Activated CD8-positive, alpha-beta T cell treated with anti-CD3 and anti-CD28 coated beads for 36 hours (primary cell): ENCODE results near the gene TTI1. TPM values are rescaled to one million over a fixed set of nuclear protein-coding genes. Genes with fewer than 3 reads are reported as not detected.

Experiments
- ATAC-seq: fragments of 200-7000 bp; cut with Tn5 transposase; one replicate; pipeline ENCODE4 v1.10.0; 2021; ENCODE audit warnings: mild to moderate bottlenecking, moderate library complexity
- CTCF ChIA-PET: fragments of 350-600 bp; sonication (Branson Sonifier 250); formaldehyde crosslinking; loops from one replicate; lab custom pipeline; 2021; ENCODE audit warnings: antibody characterized with exemption; lab: Charles Lee
- POLR2A ChIA-PET: fragments of 350-600 bp; sonication (Branson Sonifier 250); formaldehyde crosslinking; loops from one replicate; lab custom pipeline; 2021; ENCODE audit warnings: antibody characterized with exemption; lab: Charles Lee
- DNase-seq: peaks from one replicate; pipeline ENCODE4 v3.0.0-alpha.2; 2020
- H3K27ac Mint-ChIP-seq: one replicate; pipeline ENCODE4 v1.8.0; 2021; ENCODE audit warnings: mild to moderate bottlenecking, mixed read lengths
- H3K27me3 Mint-ChIP-seq: one replicate; pipeline ENCODE4 v1.8.0; 2021; ENCODE audit warnings: mixed read lengths
- H3K36me3 Mint-ChIP-seq: one replicate; pipeline ENCODE4 v1.8.0; 2021; ENCODE audit warnings: low read depth, mixed read lengths
- H3K4me1 Mint-ChIP-seq: one replicate; pipeline ENCODE4 v1.8.0; 2021; ENCODE audit warnings: low read depth, mixed read lengths
- H3K4me3 Mint-ChIP-seq: one replicate; pipeline ENCODE4 v1.8.0; 2021; ENCODE audit warnings: mild to moderate bottlenecking, moderate library complexity, mixed read lengths
- H3K9me3 Mint-ChIP-seq: one replicate; pipeline ENCODE4 v1.8.0; 2021; ENCODE audit warnings: mixed read lengths
- intact Hi-C: fragments of 100-400 bp; cut with micrococcal nuclease; formaldehyde crosslinking; loops from one replicate; pipeline ENCODE4 v1.10.0; 2022
- total RNA-seq, 2 experiments: library from RNA; stranded (reverse); gene quantifications; one replicate each; pipeline ENCODE4 v1.2.3, GENCODE V29; 2021
- TF ChIP-seq, protein P1 (sequence below): fragments of 200-600 bp; IDR thresholded peaks from one replicate; pipeline ENCODE4 v1.8.0; 2022; ENCODE audit warnings: antibody characterized with exemption, mild to moderate bottlenecking

Gene TTI1
- total RNA-seq, 2 experiments from 2014 or later: 34.1 to 39.7 TPM

DNA sequence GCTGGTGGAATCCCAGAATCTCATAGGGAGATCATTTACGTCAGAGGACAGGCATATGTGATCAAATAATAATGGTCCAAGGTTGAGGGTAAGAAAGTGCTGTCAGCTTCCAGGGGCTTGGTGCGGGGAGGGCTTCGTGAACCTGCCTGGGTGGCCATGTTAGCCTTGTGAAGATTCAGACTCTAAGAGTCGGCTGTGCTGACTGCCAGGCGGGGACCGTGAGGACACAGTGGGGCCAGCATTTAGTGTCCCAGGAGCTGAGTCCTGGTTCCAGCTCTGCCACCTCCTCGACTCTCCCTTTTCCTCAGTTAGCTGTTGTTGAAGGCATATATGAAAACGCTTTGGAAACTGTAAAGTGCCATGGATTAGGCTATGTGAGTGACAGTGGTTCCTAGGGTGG, 96.8 kb downstream of the TTI1 start:
- intact Hi-C loops: no loop called here
- TF ChIP-seq, protein P1, sequence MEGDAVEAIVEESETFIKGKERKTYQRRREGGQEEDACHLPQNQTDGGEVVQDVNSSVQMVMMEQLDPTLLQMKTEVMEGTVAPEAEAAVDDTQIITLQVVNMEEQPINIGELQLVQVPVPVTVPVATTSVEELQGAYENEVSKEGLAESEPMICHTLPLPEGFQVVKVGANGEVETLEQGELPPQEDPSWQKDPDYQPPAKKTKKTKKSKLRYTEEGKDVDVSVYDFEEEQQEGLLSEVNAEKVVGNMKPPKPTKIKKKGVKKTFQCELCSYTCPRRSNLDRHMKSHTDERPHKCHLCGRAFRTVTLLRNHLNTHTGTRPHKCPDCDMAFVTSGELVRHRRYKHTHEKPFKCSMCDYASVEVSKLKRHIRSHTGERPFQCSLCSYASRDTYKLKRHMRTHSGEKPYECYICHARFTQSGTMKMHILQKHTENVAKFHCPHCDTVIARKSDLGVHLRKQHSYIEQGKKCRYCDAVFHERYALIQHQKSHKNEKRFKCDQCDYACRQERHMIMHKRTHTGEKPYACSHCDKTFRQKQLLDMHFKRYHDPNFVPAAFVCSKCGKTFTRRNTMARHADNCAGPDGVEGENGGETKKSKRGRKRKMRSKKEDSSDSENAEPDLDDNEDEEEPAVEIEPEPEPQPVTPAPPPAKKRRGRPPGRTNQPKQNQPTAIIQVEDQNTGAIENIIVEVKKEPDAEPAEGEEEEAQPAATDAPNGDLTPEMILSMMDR: no peak
- Mint-ChIP-seq H3K4me3 (no peak overlapping the region), H3K27ac (no peak overlapping the region), H3K27me3 (peaks cover 1% of the 10 kb centered on the region), H3K9me3 (no peaks in the 10 kb centered on the region), H3K4me1 (no peaks in the 10 kb centered on the region), H3K36me3 (no peaks in the 10 kb centered on the region)
- ATAC-seq (no peak), DNase-seq (no peak)
- ChIA-PET CTCF (no interaction called here), POLR2A (no interaction called here)

DNA sequence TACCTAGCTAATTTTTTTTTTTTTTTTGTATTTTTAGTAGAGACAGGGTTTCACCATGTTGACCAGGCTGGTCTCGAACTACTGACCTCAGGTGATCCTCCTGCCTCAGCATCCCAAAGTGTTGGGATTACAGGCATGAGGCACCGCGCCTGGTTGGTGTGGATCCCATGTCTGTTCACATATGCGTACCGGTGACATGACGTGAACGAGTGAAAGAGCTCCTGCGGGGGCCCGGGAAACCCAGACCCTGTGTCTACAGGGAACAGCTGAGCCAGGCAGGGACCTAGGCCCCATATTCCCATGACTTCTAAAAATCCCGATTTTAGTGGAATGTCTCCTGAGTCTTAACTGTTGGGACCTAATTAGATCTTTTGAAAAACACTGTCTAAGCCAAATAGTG, 97.2 kb downstream of the TTI1 start:
- Mint-ChIP-seq H3K9me3 (no peaks in the 10 kb centered on the region), H3K36me3 (no peaks in the 10 kb centered on the region), H3K4me3 (no peak overlapping the region), H3K27ac (no peak overlapping the region), H3K27me3 (peaks cover 1% of the 10 kb centered on the region), H3K4me1 (no peaks in the 10 kb centered on the region)
- ATAC-seq (no peak), DNase-seq (no peak)
- ChIA-PET POLR2A (no interaction called here), CTCF (no interaction called here)
- TF ChIP-seq, protein P1: no peak
- intact Hi-C loops: no loop called here

DNA sequence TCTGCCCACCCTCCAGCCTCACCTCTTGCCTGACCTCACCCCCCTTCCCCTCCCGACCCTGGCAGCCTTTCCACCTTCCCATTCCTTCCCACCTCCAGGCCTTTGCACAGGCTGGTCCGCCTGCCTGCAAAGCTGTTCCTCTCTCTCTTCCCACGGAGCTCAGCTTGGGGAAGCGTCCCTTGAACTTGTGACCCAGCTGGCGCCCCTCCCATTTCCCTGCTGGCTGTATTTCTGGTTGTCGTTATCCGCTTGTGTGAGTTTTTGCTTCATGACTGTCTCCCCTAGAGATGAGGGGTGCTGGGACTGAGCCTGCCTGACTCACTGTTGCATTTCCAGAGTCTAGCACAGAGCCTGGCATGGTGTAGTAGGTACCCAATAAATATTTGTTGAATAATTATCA, 97.8 kb downstream of the TTI1 start:
- DNase-seq: no peak
- Mint-ChIP-seq H3K27me3 (peaks cover 1% of the 10 kb centered on the region), H3K36me3 (no peaks in the 10 kb centered on the region), H3K27ac (no peak overlapping the region), H3K4me1 (no peaks in the 10 kb centered on the region), H3K9me3 (no peaks in the 10 kb centered on the region), H3K4me3 (no peak overlapping the region)
- ChIA-PET POLR2A (no interaction called here), CTCF (no interaction called here)
- ATAC-seq: no peak
- TF ChIP-seq, protein P1: no peak
- intact Hi-C loops: no loop called here

DNA sequence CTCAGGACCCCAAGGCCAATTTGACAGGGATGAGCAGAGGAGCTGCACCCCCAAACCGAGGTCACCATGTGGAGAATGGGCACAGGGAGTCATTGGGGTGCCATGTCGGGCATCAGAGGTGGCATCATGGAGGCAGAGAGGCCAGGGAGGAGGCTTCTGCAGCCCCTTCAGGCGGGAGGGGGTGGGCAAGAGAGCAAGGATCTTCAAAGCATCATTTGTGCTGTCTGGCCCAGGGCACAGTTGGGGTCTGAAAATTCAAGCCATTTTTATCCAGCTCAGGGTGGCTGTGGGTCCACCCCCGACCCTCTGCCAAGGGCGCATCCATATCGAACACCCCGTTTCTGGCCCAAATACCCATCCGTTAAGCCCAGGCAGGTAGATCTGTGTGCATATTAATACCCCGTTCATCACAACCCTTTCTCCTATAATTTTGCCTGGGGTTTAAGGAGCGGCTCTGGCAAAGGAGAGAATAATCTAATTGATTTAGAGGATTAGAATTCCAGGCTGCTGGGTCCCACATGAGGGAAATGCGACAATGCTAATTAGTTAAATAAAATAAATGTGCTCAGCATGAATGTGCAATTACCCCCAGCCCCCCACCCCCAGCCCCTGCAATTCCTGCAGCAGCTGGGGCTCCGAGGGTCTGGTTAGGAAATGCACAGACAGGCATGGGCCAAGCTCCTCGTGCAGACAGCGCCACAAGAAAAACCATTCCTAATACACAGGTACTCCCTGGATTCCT, 98.5 kb downstream of the TTI1 start:
- intact Hi-C loops: no loop called here
- H3K9me3 Mint-ChIP-seq: no peaks in the 10 kb centered on the region
- H3K27me3 Mint-ChIP-seq: peaks cover 1% of the 10 kb centered on the region
- ChIA-PET POLR2A (no interaction called here), CTCF (no interaction called here)
- no peaks in the 10 kb centered on the region for H3K36me3 Mint-ChIP-seq
- no peak overlapping the region for H3K27ac Mint-ChIP-seq
- no peak for ATAC-seq
- H3K4me3 Mint-ChIP-seq: no peak overlapping the region
- DNase-seq: no peak
- TF ChIP-seq, protein P1: no peak
- no peaks in the 10 kb centered on the region for H3K4me1 Mint-ChIP-seq

DNA sequence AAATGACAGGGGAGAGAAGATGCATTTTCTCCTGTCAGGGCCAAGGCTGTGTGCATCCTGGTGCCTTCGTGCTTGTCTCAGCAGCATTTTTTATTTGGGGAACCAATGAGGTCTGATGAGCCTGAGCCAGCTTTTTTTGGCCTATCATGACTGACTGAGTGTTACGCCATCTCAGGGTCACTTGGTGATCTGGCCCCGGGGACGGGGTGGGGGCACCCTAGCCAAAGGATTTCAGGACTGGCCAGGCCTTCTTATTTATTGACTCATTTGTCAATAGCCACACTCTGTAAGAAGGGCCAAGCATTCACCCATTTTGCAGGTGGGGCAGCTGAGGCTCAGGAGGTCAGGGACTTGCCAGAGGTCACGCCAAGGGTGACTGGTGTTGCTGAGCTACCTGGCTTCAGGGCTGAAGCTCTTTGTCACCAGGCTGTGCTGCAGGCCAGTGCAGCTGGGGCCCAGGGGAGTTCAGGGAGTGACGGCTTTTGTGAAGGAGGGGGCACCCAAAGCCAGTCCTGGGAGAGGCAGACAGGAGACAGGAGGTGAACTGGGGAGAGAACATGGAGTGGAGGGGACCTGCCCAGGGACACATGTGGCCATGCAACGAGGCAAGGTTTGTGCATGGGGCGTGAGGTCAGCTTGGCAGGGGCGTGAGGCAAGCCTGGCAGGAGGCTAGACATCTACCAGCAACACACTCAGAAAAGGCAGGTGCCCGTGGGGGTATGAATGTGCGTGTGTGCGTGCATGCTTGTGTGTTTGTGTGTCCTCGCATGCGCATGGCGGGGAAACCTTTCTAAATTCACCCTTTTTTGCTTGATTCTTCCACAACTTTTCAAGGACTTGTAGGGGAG, 99.2 kb downstream of the TTI1 start:
- Mint-ChIP-seq H3K4me1 (no peaks in the 10 kb centered on the region), H3K9me3 (no peaks in the 10 kb centered on the region), H3K27ac (no peak overlapping the region), H3K27me3 (peaks cover 2% of the 10 kb centered on the region), H3K36me3 (no peaks in the 10 kb centered on the region), H3K4me3 (no peak overlapping the region)
- POLR2A ChIA-PET: interaction anchor here (0.6 kb wide), 1 partner anchor 416 kb away, joined by 3 read pairs; no protein-coding TSS in a partner anchor
- intact Hi-C loops: no loop called here
- CTCF ChIA-PET: no interaction called here
- TF ChIP-seq, protein P1: no peak
- ATAC-seq (no peak), DNase-seq (no peak)
